ENCODE measurements around the gene ZNF48. TPM values are rescaled to one million over a fixed set of nuclear protein-coding genes. Genes with fewer than 3 reads are reported as not detected.

The ZNF48 gene
- polyA plus RNA-seq, 1 donor from 2014 or later: 42.3 TPM

- Histone ChIP-seq H3K27me3 (ENCODE audit: insufficient read depth, low read depth, low read length) (no peaks in the 10 kb centered on the region), H3K9me2 (ENCODE audit: insufficient read depth, low read length) (no peaks in the 10 kb centered on the region), H3K36me3 (ENCODE audit: insufficient read depth, low read length) (no peaks in the 10 kb centered on the region), H3K79me2 (replicated peaks; ENCODE audit: insufficient read depth, low read length) (peaks cover 17% of the 10 kb centered on the region), H4K20me1 (ENCODE audit: insufficient read depth) (no peaks in the 10 kb centered on the region), H2AFZ (ENCODE audit: low read depth, low read length) (peak overlapping the region; percentile 83), H3K4me3 (ENCODE audit: low read length) (peak overlapping the region; percentile 84), H3K27ac (ENCODE audit: low read length) (peak overlapping the region; percentile 94), H3K4me2 (ENCODE audit: low read length) (peak overlapping the region; percentile 88), H3K9me3 (ENCODE audit: low read length) (no peaks in the 10 kb centered on the region), H3F3A (ENCODE audit: insufficient read depth, low read length, poor library complexity, severe bottlenecking) (no peaks in the 10 kb centered on the region), H3K9ac (ENCODE audit: low read length) (peak overlapping the region; percentile 94)
- TF ChIP-seq, protein P1, sequence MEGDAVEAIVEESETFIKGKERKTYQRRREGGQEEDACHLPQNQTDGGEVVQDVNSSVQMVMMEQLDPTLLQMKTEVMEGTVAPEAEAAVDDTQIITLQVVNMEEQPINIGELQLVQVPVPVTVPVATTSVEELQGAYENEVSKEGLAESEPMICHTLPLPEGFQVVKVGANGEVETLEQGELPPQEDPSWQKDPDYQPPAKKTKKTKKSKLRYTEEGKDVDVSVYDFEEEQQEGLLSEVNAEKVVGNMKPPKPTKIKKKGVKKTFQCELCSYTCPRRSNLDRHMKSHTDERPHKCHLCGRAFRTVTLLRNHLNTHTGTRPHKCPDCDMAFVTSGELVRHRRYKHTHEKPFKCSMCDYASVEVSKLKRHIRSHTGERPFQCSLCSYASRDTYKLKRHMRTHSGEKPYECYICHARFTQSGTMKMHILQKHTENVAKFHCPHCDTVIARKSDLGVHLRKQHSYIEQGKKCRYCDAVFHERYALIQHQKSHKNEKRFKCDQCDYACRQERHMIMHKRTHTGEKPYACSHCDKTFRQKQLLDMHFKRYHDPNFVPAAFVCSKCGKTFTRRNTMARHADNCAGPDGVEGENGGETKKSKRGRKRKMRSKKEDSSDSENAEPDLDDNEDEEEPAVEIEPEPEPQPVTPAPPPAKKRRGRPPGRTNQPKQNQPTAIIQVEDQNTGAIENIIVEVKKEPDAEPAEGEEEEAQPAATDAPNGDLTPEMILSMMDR (IDR thresholded peaks at IDR 0.05; ENCODE audit: poor library complexity, severe bottlenecking): no peak
- TF ChIP-seq SMC3 (conservative IDR thresholded peaks at IDR 0.05; ENCODE audit: poor library complexity) (peak; percentile 60), TAF1 (IDR thresholded peaks at IDR 0.05; ENCODE audit: low read depth) (no peak), MXI1 (conservative IDR thresholded peaks at IDR 0.05; ENCODE audit: poor library complexity, severe bottlenecking) (no peak)
Observed at GRCh38 chr16:30354423-30355143, 40.6 kb upstream of the ZNF48 start.

GRCh38 chr16:30355144-30355953 lies 39.9 kb upstream of the ZNF48 start, which contains the start of gene CD2BP2:
Gene CD2BP2, minus strand, starts transcription at chr16:30355308. Its CDS starts 627 bp downstream, at chr16:30354681.
- no peaks in the 10 kb centered on the region for H3K9me2 ChIP-seq (ENCODE audit: insufficient read depth, low read length)
- peak within 1 kb of the TSS; percentile 88 for H3K4me2 ChIP-seq (ENCODE audit: low read length)
- no peaks in the 10 kb centered on the region for H3K27me3 ChIP-seq (ENCODE audit: insufficient read depth, low read depth, low read length)
- peak; percentile 95 for TF ChIP-seq POLR2AphosphoS5 (IDR thresholded peaks at IDR 0.05)
- TF ChIP-seq, protein P1 (IDR thresholded peaks at IDR 0.05; ENCODE audit: poor library complexity, severe bottlenecking): peak; percentile 40
- TF ChIP-seq EP300 (conservative IDR thresholded peaks at IDR 0.05; ENCODE audit: poor library complexity, severe bottlenecking): no peak
- TF ChIP-seq TAF1 (IDR thresholded peaks at IDR 0.05; ENCODE audit: low read depth): peak; percentile 68
- TF ChIP-seq RAD21 (conservative IDR thresholded peaks at IDR 0.05): peak; percentile 24
- no peak for TF ChIP-seq SMC3 (conservative IDR thresholded peaks at IDR 0.05; ENCODE audit: poor library complexity)
- TF ChIP-seq MXI1 (conservative IDR thresholded peaks at IDR 0.05; ENCODE audit: poor library complexity, severe bottlenecking): peak; percentile 89
- TF ChIP-seq REST (IDR thresholded peaks at IDR 0.05; ENCODE audit: borderline replicate concordance): peak; percentile 63
- TF ChIP-seq EZH2 (IDR thresholded peaks at IDR 0.05; ENCODE audit: borderline replicate concordance, insufficient read depth, low read length, poor library complexity, severe bottlenecking): no peak
- peak within 1 kb of the TSS; percentile 84 for H3K4me3 ChIP-seq (ENCODE audit: low read length)
- peaks cover 17% of the 10 kb centered on the region for H3K79me2 ChIP-seq (replicated peaks; ENCODE audit: insufficient read depth, low read length)
- no peaks in the 10 kb centered on the region for H3K36me3 ChIP-seq (ENCODE audit: insufficient read depth, low read length)
- H3K9me3 ChIP-seq (ENCODE audit: low read length): no peaks in the 10 kb centered on the region
- peak within 1 kb of the TSS; percentile 94 for H3K27ac ChIP-seq (ENCODE audit: low read length)
- H3F3A ChIP-seq (ENCODE audit: insufficient read depth, low read length, poor library complexity, severe bottlenecking): no peaks in the 10 kb centered on the region
- peak within 1 kb of the TSS; percentile 94 for H3K9ac ChIP-seq (ENCODE audit: low read length)
- H2AFZ ChIP-seq (ENCODE audit: low read depth, low read length): peak within 1 kb of the TSS; percentile 83
- H4K20me1 ChIP-seq (ENCODE audit: insufficient read depth): no peaks in the 10 kb centered on the region
